ENCODE data around the gene ASF1A. TPM values are rescaled to one million over a fixed set of nuclear protein-coding genes. Genes with fewer than 3 reads are reported as not detected.
A peak's percentile ranks its signal among the peaks of the same experiment; 100 is the strongest.

Gene ASF1A
- total and polyA plus RNA-seq, 9 of the 15 experiments (the other 6 are each of a cell fraction or from before 2014, with no cell fraction given): 31.5 to 45.3 (median 34.8) TPM

GRCh38 chr6:118893807-118894424 lies at the start of gene ASF1A (continued):
- TF ChIP-seq ZBTB49 (CRISPR knock-in tag; IDR thresholded peaks at IDR 0.05; ENCODE audit: borderline replicate concordance) (no peak), ZNF586 (CRISPR knock-in tag; conservative IDR thresholded peaks at IDR 0.05) (no peak), GTF2B (IDR thresholded peaks at IDR 0.05; ENCODE audit: extremely low read depth, insufficient read length) (peak; percentile 60), BRF2 (IDR thresholded peaks at IDR 0.05; ENCODE audit: borderline replicate concordance, insufficient read depth, insufficient read length) (no peak), ZKSCAN3 (CRISPR knock-in tag; IDR thresholded peaks at IDR 0.05) (no peak), SOX6 (IDR thresholded peaks at IDR 0.05) (peak; percentile 92), ZBTB26 (CRISPR knock-in tag; IDR thresholded peaks at IDR 0.05) (no peak), MLX (CRISPR knock-in tag; conservative IDR thresholded peaks at IDR 0.05) (no peak), MED1 (CRISPR knock-in tag; IDR thresholded peaks at IDR 0.05; ENCODE audit: borderline replicate concordance) (no peak), RCOR1 (IDR thresholded peaks at IDR 0.05; ENCODE audit: borderline replicate concordance in 1 of 2, low read depth in 2 of 2, low read length in 2 of 2) (peak in 1 of 2 experiments; percentile 63; a peak in 1 of 4 replicates), E2F4 (CRISPR knock-in tag; IDR thresholded peaks at IDR 0.05; ENCODE audit: low read depth) (no peak), ZFP36 (IDR thresholded peaks at IDR 0.05; ENCODE audit: low read depth, low read length, partially characterized antibody) (no peak), TAF7 (tag; IDR thresholded peaks at IDR 0.05) (0 out of 2 replicates have a peak, but pooled peaks have one; percentile 11), ZNF511 (CRISPR knock-in tag; IDR thresholded peaks at IDR 0.05) (0 out of 2 replicates have a peak, but pooled peaks have one; percentile 20)
